Left kidney (tissue), 2 donors: ENCODE measurements around the gene PCGF1. TPM values are rescaled to one million over a fixed set of nuclear protein-coding genes. Genes with fewer than 3 reads are reported as not detected.

Source experiments
- DNase-seq: peaks from one replicate; pipeline ENCODE4 v3.0.0-alpha.2; 2013
- polyA plus RNA-seq: library from polyadenylated mRNA; unstranded; fragments of 120-200 nt; gene quantifications from one replicate; pipeline ENCODE4 v1.2.1, GENCODE V29; 2013; ENCODE audit not compliant: insufficient read length

The PCGF1 gene
- polyA plus RNA-seq, 1 donor = 29.5 TPM

GRCh38 chr2:74538881-74539339 is 31.4 kb upstream of the PCGF1 start:
- DNase-seq = no peak

DNA sequence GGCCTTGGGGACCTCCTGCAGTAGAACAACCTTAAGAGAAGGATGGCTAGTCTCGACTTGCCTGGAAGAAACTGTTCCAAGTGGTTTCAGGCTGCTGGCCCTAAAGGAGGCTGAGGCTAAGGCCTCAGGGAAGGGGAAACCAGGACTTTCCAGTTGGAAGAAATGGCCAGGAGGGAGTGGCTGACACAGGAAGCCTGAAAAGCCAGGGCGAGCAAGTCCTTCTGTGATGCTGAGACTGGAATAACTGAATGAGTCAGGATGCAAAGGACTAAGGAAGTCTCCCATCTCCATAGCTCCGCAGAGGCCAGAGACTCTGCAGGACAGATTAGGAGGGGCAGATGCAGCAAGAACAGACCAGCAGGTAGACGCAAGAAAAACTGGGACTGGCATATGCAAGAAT is 29.6 kb upstream of the PCGF1 start:
- DNase-seq = no peak

DNA sequence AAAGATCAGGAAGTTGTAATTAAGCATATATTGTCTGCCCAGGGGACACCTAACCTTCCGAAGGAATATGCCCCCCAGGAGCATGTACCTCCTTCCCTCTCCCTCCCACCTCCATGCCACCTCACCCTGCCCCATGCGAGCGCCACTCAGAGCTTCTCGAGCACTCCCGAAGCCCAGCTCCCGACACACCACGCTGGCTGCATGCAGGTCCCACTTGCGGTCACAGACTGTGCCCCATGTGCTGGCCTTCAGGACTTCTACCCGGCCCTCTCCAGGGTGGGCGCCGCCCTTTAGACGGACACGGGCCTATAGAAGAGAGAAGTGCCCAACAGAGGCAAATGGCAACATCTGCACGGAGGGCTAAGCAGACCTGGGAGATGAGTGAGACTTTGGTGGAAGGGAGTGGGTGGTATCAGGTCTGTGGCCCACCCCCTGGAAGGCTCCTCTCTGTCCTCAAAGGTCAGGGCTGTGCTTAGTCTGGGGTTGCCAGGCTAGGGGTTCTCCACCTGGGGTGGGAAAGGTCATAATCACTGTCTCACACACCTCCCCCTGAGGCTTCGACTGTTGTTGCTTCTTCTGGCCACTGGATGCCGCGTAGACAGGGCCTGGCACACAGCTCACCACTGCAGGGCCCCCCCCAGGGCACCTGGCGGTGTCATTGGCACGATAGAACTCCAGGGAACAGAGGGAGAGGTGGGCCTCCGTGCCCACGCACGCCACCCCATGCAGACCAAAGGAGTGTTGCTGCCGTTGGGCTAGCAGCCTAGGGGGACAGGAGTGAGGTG is 28.9 kb upstream of the PCGF1 start:
- DNase-seq = no peak

DNA sequence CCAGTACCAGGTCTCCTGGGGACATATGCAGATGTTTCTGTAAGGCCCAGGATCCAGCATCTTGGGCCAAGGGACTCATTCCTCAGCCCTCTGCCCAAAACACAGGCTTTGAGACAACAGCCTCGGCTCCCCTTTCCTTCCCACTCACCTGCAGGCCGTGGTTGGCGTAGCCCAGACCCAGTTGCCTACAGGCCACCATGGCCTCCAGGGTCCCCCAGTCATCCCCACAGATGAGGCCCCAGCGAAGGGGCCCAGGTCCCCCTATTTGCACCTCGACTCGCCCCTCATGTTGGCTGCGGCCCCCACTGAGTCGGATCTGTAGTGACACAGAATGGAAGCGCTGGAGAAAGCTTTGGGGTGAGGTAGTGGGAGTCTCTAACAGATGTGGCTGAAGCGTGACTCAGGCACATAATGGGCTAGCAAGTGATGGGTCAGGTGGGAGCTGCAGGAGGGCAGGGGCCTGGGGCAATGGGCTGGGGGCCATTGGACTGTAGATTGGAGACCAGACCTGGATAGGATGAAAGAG is 28.0 kb upstream of the PCGF1 start:
- no peak for DNase-seq

GRCh38 chr2:74534411-74534810 is 26.9 kb upstream of the PCGF1 start:
- no peak for DNase-seq

DNA sequence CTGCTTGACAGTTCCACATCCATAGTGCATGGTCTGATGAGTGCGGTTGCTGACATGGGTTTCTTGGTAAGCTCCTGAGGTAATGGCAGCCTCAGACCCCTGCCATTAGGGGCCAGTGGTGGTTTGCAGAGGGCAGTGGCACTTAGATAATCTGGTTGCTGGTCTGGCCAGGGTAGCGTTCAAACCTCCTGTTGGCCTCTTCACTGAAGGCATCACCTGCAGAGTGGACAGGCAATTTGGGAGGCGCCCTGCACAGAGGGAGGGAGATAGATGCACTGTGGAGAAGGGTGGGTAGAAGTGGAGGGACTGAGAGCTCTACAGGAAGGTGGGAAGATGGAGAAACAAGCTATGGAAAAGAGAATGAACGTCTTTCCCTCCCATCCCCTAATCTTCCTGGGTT is 26.0 kb upstream of the PCGF1 start:
- no peak for DNase-seq

GRCh38 chr2:74532222-74532621 is 24.7 kb upstream of the PCGF1 start:
- DNase-seq = no peak

DNA sequence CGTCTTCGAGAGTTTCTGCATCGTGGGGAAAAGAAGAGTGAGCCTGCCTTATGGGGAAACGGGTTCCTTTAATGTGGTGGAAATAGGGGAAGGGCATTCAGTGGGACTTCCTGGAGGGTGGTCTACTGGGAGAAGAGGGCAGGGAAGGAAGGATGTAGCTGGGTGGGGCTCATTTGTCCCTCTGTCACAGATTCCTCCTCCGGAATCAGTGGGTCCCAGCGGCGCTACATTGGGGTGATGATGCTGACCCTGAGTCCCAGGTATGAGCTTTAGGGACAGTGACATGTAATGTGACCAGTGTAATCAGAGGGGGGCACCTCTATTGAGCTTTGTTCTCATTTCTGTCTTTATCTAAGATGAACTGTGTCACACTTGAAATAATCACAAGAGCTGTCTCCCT is 24.2 kb upstream of the PCGF1 start:
- DNase-seq = no peak

GRCh38 chr2:74530239-74531187 is 23.0 kb upstream of the PCGF1 start:
- no peak for DNase-seq

GRCh38 chr2:74529357-74530238 is 22.1 kb upstream of the PCGF1 start, which contains the start of the genes AUP1 and HTRA2:
Gene AUP1 (minus strand): TSS chr2:74529706. CDS start chr2:74529629, 77 bp downstream.
Gene HTRA2 (plus strand): TSS chr2:74529933. CDS start chr2:74530007, 74 bp downstream.
- peak; percentile 98 for DNase-seq

DNA sequence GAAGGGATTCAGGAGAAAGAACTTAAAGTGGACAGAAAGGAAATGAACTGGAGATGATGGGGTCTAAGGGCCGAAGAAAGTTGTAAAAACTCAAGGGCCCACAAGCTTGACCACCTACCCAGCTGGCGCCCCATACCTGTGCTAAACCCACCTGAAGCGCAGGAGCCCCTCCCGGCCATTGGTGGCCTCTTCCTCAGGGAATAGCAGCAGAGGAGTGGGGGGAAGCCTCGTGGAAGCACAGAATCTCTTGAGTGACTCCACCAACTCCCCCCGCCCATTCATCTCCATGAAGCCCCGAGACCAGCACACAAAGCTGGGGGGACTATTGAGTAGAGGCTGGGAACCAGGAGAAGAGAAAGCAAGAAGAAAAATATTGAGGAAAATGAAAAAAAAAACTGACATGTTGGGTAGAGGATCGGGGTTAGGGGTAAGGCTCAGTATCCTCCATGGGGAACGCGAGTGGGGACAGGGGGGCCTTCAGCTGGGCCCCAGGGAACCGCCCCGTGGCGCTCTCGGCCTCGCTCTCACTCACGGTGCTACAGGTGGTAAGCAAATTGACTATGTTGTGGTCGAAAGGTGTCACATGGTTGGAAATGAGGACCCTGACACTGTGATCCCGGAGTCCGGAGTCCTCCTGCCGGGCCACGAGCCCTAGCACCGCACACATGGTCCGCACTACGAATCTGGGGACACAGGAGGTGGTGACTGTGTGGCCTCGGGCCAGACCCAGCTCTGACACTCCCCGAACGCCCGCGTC is 21.3 kb upstream of the PCGF1 start:
- DNase-seq = no peak

- no peak for DNase-seq
Observed at GRCh38 chr2:74527741-74528140, 20.2 kb upstream of the PCGF1 start.

DNA sequence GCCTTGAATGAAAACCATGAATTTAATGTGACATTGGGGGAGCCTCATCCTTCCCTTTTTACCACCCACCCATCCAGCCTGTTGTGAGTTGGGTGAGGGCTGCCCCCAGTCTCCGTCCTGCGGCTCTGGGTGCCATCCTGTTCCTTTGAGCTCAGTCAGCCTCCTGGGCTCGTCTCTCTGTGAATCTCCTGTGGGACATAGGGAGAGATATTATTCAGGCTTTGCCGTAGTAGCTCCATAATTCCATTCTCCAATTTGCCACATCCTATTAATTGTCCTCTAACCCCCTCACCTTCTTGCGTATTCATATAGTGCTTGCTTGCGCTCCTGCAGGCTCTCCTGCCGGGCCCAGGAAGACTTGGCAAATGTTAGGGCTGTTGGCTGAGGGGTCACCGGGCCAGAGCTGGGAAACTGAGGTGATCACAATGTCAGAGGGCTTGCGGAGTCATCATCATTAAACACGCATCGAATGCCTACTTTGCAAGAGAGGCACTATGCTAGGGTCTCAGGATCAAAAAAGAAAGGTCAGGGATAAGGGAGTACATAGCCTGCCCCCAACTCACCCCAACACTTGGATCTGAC is 19.2 kb upstream of the PCGF1 start:
- no peak for DNase-seq

GRCh38 chr2:74525717-74526648 is 18.5 kb upstream of the PCGF1 start, which contains the start of gene DQX1:
Gene DQX1 (minus strand): TSS chr2:74526231. CDS start chr2:74525729, 502 bp downstream.
- DNase-seq = no peak

DNA sequence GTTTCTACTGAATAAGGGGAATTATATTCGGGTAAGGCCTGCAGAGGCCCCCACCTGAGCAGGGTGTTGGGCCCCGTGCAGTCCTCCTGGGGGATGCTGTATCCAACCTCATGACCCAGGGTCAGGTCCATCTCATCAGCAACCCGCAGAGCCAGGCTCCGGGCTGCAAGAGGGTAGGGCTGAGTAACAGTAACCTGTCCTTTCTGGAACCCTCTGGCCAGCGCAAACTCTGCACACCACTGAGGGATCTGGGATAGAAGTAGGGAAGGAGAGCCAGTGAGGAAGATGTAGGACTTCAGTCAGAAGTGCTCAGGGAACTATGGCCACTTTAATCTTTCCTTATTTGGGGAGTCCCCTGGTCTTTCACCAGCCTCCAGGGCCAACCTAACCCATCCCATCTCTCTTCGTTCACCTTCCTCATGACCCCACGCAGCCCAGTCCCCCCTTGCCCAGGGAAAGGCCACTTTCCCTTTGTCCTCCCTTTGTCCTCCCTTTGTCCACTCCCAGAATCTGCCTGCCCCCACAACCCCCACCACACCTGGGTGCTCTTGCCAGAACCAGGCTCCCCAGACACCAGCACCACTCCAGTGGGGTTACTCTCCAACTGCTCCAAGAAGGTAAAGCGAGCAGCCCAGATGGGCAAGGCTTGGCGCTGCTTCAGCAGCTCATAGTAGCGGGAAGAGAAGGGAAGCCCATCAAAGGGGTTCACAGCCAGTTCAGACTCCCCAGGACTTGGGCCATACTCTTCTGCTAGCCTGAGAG is 17.6 kb upstream of the PCGF1 start:
- DNase-seq = no peak

DNA sequence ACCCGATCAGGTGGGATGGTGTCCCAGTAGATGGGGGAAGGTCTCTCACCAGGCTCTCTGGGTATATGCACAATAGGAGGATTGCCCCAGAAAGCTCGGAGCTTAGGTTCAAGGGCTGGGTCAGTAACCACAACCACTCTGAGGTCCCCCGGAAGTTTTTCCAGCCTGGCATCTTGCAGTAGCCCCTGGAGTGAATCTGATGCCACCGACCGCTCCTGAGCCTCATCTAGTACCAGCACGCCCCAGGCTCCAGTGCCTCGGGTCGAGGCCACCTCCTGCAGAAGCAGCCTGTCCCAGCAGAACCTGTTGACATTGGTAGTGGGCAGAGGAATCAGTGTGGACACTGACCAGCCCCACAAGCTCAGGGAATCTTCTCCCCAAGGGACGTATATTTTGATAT is 16.5 kb upstream of the PCGF1 start:
- no peak for DNase-seq

- DNase-seq = no peak
Observed at GRCh38 chr2:74522516-74522915, 15.0 kb upstream of the PCGF1 start.

DNA sequence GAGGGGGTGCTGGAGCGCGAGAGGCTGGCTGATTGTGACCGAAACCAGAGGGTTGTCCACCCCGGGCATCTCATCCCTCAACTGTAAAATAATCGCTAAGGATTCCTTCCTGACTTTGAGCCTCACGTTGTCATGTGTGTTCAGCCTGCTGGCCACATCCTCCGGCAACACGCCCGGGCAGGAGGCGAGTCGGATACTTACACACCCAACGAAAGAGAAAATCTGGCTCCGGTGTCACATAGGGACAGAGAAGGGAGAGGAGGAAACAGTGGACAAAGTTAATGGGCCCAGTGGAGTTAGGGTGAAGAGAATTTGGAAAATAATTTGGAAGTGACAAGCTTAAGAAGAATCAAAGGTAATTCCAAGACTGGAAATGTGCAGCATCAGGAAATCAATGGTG is 9.2 kb upstream of the PCGF1 start:
- DNase-seq = no peak
